ENCODE measurements around the gene POLE4. TPM values are rescaled to one million over a fixed set of nuclear protein-coding genes. Genes with fewer than 3 reads are reported as not detected.

POLE4 gene
- total and polyA plus RNA-seq, 2 donors (not counting 1 experiment from before 2014, with no cell fraction given), result 23.3 to 53.3 TPM

GRCh38 chr2:74941284-74941683 lies 17.2 kb upstream of the POLE4 start:
- Histone ChIP-seq H3K79me2 (ENCODE audit: control insufficient read depth, insufficient read depth, low read length) (no peaks in the 10 kb centered on the region), H4K20me1 (ENCODE audit: control insufficient read depth, insufficient read depth, low read length, poor library complexity, severe bottlenecking) (no peaks in the 10 kb centered on the region), H3K9ac (ENCODE audit: low read length) (no peak overlapping the region), H3K4me1 (ENCODE audit: control insufficient read depth in 2 of 2, insufficient read depth in 2 of 2, low read length in 2 of 2) (peaks cover 4 to 5% of the 10 kb centered on the region in 2 donors), H3K36me3 (replicated peaks in 1 of 2; ENCODE audit: control extremely low read depth in 1 of 2, control insufficient read depth in 1 of 2, extremely low read depth in 1 of 2, insufficient read depth in 2 of 2, low read length in 1 of 2) (no peaks in the 10 kb centered on the region), H3K9me3 (ENCODE audit: control extremely low read depth in 1 of 3, control insufficient read depth in 2 of 3, insufficient read depth in 1 of 3, low read length in 2 of 3) (no peaks in the 10 kb centered on the region), H3K4me3 (ENCODE audit: control extremely low read depth in 1 of 5, extremely low read depth in 1 of 5, insufficient read depth in 1 of 5, low read depth in 2 of 5, low read length in 4 of 5) (no peak overlapping the region), H2AFZ (ENCODE audit: insufficient read depth, low read depth, low read length, poor library complexity, severe bottlenecking) (no peak overlapping the region), H3K27ac (ENCODE audit: low read length in 2 of 2) (no peak overlapping the region), H3K4me2 (replicated peaks; ENCODE audit: low read depth, low read length, poor library complexity, severe bottlenecking) (no peak overlapping the region), H3K27me3 (replicated peaks in 1 of 4; ENCODE audit: control extremely low read depth in 1 of 4, control insufficient read depth in 3 of 4, insufficient read depth in 4 of 4, low read length in 3 of 4) (no peaks in the 10 kb centered on the region)
- Mint-ChIP-seq H3K9me3 (ENCODE audit: insufficient read depth) (no peaks in the 10 kb centered on the region), H3K27me3 (no peaks in the 10 kb centered on the region), H3K4me3 (no peak overlapping the region), H3K27ac (no peak overlapping the region), H3K4me1 (peaks cover 22% of the 10 kb centered on the region)
- POLR2A ChIA-PET, result no interaction called here
- intact Hi-C loops (cut with micrococcal nuclease), result no loop called here
- WGBS (ENCODE audit: insufficient coverage), result no CpG with 5 or more reads among the region's 3 CpGs
- CTCF ChIA-PET, result no interaction called here
- DNase-seq, result no peak
- TF ChIP-seq, protein P1, sequence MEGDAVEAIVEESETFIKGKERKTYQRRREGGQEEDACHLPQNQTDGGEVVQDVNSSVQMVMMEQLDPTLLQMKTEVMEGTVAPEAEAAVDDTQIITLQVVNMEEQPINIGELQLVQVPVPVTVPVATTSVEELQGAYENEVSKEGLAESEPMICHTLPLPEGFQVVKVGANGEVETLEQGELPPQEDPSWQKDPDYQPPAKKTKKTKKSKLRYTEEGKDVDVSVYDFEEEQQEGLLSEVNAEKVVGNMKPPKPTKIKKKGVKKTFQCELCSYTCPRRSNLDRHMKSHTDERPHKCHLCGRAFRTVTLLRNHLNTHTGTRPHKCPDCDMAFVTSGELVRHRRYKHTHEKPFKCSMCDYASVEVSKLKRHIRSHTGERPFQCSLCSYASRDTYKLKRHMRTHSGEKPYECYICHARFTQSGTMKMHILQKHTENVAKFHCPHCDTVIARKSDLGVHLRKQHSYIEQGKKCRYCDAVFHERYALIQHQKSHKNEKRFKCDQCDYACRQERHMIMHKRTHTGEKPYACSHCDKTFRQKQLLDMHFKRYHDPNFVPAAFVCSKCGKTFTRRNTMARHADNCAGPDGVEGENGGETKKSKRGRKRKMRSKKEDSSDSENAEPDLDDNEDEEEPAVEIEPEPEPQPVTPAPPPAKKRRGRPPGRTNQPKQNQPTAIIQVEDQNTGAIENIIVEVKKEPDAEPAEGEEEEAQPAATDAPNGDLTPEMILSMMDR (IDR thresholded peaks at IDR 0.05), result no peak
- no peak for TF ChIP-seq EZH2 (IDR thresholded peaks at IDR 0.05; ENCODE audit: borderline replicate concordance, insufficient read depth, low read depth, low read length, poor library complexity, severe bottlenecking)
- ATAC-seq (ENCODE audit: low read depth), result no peak

DNA sequence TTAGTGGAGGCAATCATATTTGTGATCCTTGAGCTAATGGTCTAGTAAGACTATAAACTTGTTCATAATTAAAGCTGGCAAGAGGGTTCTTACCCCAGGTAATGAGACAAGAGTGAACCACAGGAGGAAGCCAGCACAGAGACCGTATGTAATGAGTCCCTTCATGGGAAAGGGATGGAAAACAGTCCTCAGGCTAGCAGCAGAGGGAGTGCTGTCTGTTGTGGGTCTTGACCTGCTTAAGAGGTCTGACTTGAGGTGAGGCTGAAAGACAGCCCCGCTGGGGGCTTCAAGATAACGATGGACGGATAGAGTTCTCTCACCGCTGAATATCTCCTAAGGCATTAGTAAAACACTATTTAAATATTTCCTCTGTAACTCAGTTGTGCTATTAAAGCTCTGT lies 16.2 kb upstream of the POLE4 start:
- H3K4me1 Mint-ChIP-seq, result peaks cover 22% of the 10 kb centered on the region
- ChIA-PET POLR2A (no interaction called here), CTCF (interaction anchor here (0.6 kb wide), 1 partner anchor 11 kb away, joined by 5 read pairs; no protein-coding TSS in a partner anchor)
- no peak overlapping the region for H3K4me2 ChIP-seq (replicated peaks; ENCODE audit: low read depth, low read length, poor library complexity, severe bottlenecking)
- H3K9ac ChIP-seq (ENCODE audit: low read length), result no peak overlapping the region
- H3K27me3 Mint-ChIP-seq, result no peaks in the 10 kb centered on the region
- peaks cover 4 to 5% of the 10 kb centered on the region in 2 donors for H3K4me1 ChIP-seq (ENCODE audit: control insufficient read depth in 2 of 2, insufficient read depth in 2 of 2, low read length in 2 of 2)
- H3K9me3 ChIP-seq (ENCODE audit: control extremely low read depth in 1 of 3, control insufficient read depth in 2 of 3, insufficient read depth in 1 of 3, low read length in 2 of 3), result no peaks in the 10 kb centered on the region
- ATAC-seq (ENCODE audit: low read depth), result no peak
- DNase-seq, result no peak
- no peaks in the 10 kb centered on the region for H4K20me1 ChIP-seq (ENCODE audit: control insufficient read depth, insufficient read depth, low read length, poor library complexity, severe bottlenecking)
- no peak overlapping the region for H3K27ac ChIP-seq (ENCODE audit: low read length in 2 of 2)
- H2AFZ ChIP-seq (ENCODE audit: insufficient read depth, low read depth, low read length, poor library complexity, severe bottlenecking), result no peak overlapping the region
- H3K4me3 Mint-ChIP-seq, result no peak overlapping the region
- no peaks in the 10 kb centered on the region for H3K9me3 Mint-ChIP-seq (ENCODE audit: insufficient read depth)
- H3K79me2 ChIP-seq (ENCODE audit: control insufficient read depth, insufficient read depth, low read length), result no peaks in the 10 kb centered on the region
- WGBS (ENCODE audit: insufficient coverage), result 86% methylated on average over 1 of the region's 5 CpGs
- H3K36me3 ChIP-seq (replicated peaks in 1 of 2; ENCODE audit: control extremely low read depth in 1 of 2, control insufficient read depth in 1 of 2, extremely low read depth in 1 of 2, insufficient read depth in 2 of 2, low read length in 1 of 2), result no peaks in the 10 kb centered on the region
- no peak for TF ChIP-seq EZH2 (IDR thresholded peaks at IDR 0.05; ENCODE audit: borderline replicate concordance, insufficient read depth, low read depth, low read length, poor library complexity, severe bottlenecking)
- TF ChIP-seq, protein P1 (IDR thresholded peaks at IDR 0.05), result no peak
- H3K27ac Mint-ChIP-seq, result no peak overlapping the region
- H3K4me3 ChIP-seq (ENCODE audit: control extremely low read depth in 1 of 5, extremely low read depth in 1 of 5, insufficient read depth in 1 of 5, low read depth in 2 of 5, low read length in 4 of 5), result no peak overlapping the region
- intact Hi-C loops (cut with micrococcal nuclease), result no loop called here
- no peaks in the 10 kb centered on the region for H3K27me3 ChIP-seq (replicated peaks in 1 of 4; ENCODE audit: control extremely low read depth in 1 of 4, control insufficient read depth in 3 of 4, insufficient read depth in 4 of 4, low read length in 3 of 4)

Data from B cell (primary cell).